ENCODE data around the gene PLS3. TPM values are rescaled to one million over a fixed set of nuclear protein-coding genes. Genes with fewer than 3 reads are reported as not detected.
"Not testable (repeated sequence)": the region's sequence is repeated elsewhere in the genome, so short reads cannot be mapped to it uniquely, and the experiment has no call there.

PLS3 gene
- total RNA-seq, 1 experiment from 2014 or later = 96.7 TPM

DNA sequence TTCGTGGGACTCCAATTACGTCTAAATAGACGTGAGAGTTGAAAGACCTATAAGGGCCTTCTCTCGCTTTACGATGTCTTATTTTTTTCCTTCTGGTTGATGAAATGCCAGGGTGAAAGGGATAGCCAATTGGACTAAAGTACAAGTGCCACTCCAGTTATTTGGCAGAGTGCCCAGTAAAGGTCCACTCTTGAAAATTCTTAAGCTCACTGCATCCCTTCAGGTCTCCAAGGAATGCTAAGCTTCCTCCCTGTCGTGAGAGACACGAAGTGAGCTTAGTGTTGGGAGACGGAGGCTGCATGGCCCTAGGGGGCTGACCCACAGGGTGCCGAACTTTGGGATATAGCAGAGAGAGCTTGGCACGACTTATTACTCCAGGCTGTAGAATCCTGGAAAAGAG lies 19.9 kb upstream of the PLS3 start:
- H3K36me3 Mint-ChIP-seq; DNase-seq (ENCODE audit: low spot score); H3K9me3 Mint-ChIP-seq; H3K27ac Mint-ChIP-seq; H3K27me3 Mint-ChIP-seq (ENCODE audit: low read depth); CTCF ChIA-PET; H3K4me3 Mint-ChIP-seq; ATAC-seq; POLR2A ChIA-PET: not testable (repeated sequence)
- peaks cover 13% of the 10 kb centered on the region for H3K4me1 Mint-ChIP-seq

DNA sequence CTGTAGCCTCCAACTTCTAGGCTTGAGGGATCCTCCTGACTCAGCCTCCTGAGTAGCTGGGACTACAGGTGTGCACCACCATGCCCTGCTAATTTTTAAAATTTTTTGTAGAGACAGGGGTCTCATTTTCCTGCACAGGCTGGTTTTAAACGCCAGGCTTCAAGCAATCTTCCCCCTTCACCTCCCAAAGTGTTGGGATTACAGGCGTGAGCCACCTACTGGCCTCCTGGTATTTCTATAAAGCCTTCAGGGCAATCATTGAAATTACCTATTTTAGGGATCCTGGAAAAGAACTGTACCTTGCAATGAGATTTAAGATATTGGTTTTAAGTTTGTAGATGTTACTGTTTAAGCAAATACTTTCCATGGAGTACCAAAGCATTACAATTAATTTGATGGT lies 13.5 kb upstream of the PLS3 start:
- TF ChIP-seq, protein P1, sequence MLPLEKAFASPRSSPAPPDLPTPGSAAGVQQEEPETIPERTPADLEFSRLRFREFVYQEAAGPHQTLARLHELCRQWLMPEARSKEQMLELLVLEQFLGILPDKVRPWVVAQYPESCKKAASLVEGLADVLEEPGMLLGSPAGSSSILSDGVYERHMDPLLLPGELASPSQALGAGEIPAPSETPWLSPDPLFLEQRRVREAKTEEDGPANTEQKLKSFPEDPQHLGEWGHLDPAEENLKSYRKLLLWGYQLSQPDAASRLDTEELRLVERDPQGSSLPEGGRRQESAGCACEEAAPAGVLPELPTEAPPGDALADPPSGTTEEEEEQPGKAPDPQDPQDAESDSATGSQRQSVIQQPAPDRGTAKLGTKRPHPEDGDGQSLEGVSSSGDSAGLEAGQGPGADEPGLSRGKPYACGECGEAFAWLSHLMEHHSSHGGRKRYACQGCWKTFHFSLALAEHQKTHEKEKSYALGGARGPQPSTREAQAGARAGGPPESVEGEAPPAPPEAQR (CRISPR knock-in tag; IDR thresholded peaks at IDR 0.05) = no peak
- TF ChIP-seq, protein P2, sequence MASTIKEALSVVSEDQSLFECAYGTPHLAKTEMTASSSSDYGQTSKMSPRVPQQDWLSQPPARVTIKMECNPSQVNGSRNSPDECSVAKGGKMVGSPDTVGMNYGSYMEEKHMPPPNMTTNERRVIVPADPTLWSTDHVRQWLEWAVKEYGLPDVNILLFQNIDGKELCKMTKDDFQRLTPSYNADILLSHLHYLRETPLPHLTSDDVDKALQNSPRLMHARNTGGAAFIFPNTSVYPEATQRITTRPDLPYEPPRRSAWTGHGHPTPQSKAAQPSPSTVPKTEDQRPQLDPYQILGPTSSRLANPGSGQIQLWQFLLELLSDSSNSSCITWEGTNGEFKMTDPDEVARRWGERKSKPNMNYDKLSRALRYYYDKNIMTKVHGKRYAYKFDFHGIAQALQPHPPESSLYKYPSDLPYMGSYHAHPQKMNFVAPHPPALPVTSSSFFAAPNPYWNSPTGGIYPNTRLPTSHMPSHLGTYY (CRISPR knock-in tag; IDR thresholded peaks at IDR 0.05) = no peak
- DNase-seq (ENCODE audit: low spot score) (no peak), ATAC-seq (peak; percentile 44; the same call in 1 of the 2 replicates)
- no peaks in the 10 kb centered on the region for H3K9me3 Mint-ChIP-seq
- no peaks in the 10 kb centered on the region for H3K27me3 Mint-ChIP-seq (ENCODE audit: low read depth)
- no peaks in the 10 kb centered on the region for H3K36me3 Mint-ChIP-seq
- ChIA-PET POLR2A (no interaction called here), CTCF (no interaction called here)
- no peak overlapping the region for H3K4me3 Mint-ChIP-seq
- H3K27ac Mint-ChIP-seq = no peak overlapping the region
- peaks cover 25% of the 10 kb centered on the region for H3K4me1 Mint-ChIP-seq

DNA sequence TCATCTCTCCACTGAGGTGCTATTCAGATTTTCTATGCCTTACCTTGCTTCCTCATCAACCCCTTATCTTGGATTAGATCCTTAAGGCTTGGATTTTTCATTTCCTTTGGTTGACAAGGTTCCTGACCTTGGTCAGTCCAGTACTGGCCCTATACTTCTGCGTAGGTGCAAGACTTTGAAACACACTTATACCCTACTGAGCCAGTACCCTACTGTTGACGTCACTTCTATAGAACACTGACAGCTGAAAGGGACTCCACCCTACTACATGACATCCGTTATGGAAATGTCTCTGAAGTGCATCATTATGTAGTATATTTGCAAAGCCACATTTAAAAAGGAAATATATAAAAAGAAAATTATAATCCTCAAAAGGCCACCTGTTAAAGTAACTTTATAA lies 12.0 kb upstream of the PLS3 start:
- ChIA-PET POLR2A (no interaction called here), CTCF (no interaction called here)
- DNase-seq (ENCODE audit: low spot score) (no peak), ATAC-seq (no peak)
- H3K36me3 Mint-ChIP-seq = no peaks in the 10 kb centered on the region
- H3K27ac Mint-ChIP-seq = no peak overlapping the region
- TF ChIP-seq, protein P3, sequence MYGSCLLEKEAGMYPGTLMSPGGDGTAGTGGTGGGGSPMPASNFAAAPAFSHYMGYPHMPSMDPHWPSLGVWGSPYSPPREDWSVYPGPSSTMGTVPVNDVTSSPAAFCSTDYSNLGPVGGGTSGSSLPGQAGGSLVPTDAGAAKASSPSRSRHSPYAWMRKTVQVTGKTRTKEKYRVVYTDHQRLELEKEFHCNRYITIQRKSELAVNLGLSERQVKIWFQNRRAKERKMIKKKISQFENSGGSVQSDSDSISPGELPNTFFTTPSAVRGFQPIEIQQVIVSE (CRISPR knock-in tag; IDR thresholded peaks at IDR 0.05; ENCODE audit: borderline replicate concordance) = no peak
- TF ChIP-seq, protein P4, sequence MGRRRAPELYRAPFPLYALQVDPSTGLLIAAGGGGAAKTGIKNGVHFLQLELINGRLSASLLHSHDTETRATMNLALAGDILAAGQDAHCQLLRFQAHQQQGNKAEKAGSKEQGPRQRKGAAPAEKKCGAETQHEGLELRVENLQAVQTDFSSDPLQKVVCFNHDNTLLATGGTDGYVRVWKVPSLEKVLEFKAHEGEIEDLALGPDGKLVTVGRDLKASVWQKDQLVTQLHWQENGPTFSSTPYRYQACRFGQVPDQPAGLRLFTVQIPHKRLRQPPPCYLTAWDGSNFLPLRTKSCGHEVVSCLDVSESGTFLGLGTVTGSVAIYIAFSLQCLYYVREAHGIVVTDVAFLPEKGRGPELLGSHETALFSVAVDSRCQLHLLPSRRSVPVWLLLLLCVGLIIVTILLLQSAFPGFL (CRISPR knock-in tag; IDR thresholded peaks at IDR 0.05; ENCODE audit: borderline replicate concordance) = no peak
- no peak for TF ChIP-seq ZNF232 (CRISPR knock-in tag; IDR thresholded peaks at IDR 0.05)
- TF ChIP-seq TP53 (CRISPR knock-in tag; IDR thresholded peaks at IDR 0.05) = no peak
- TF ChIP-seq RORB (CRISPR knock-in tag; IDR thresholded peaks at IDR 0.05) = no peak
- TF ChIP-seq SP1 (CRISPR knock-in tag; conservative IDR thresholded peaks at IDR 0.05) = no peak
- no peak for TF ChIP-seq ZBTB21 (CRISPR knock-in tag; IDR thresholded peaks at IDR 0.05; ENCODE audit: borderline replicate concordance)
- TF ChIP-seq PRRX2 (CRISPR knock-in tag; IDR thresholded peaks at IDR 0.05) = no peak
- TF ChIP-seq GRHL2 (CRISPR knock-in tag; IDR thresholded peaks at IDR 0.05; ENCODE audit: insufficient replicate concordance, severe bottlenecking) = no peak
- TF ChIP-seq RELA (CRISPR knock-in tag; IDR thresholded peaks at IDR 0.05; ENCODE audit: borderline replicate concordance) = no peak
- TF ChIP-seq ESRRA (CRISPR knock-in tag; IDR thresholded peaks at IDR 0.05; ENCODE audit: borderline replicate concordance) = no peak
- TF ChIP-seq FOXJ3 (CRISPR knock-in tag; IDR thresholded peaks at IDR 0.05; ENCODE audit: borderline replicate concordance) = no peak
- no peaks in the 10 kb centered on the region for H3K27me3 Mint-ChIP-seq (ENCODE audit: low read depth)
- H3K4me3 Mint-ChIP-seq = no peak overlapping the region
- H3K4me1 Mint-ChIP-seq = peaks cover 21% of the 10 kb centered on the region
- H3K9me3 Mint-ChIP-seq = no peaks in the 10 kb centered on the region

DNA sequence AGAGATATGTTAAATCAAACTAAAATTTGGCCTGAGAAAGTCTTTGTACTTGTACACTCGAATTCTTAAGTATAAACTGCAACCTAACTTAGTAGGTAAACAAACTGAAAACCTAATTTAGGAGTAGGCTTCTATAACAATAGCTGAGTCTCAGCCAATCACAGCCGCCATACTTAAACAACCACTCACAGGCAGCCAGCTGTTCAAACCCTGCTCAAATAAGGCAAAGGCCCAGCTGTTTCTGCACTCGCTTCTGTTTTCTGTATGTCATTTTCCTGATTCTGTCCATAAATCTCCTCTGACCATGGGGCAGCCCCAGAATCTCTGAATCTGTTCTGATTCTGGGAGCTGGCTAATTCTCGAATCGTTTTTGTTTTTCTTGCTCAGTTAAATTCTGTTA lies 7.8 kb upstream of the PLS3 start:
- H3K36me3 Mint-ChIP-seq = no peaks in the 10 kb centered on the region
- ChIA-PET POLR2A (no interaction called here), CTCF (no interaction called here)
- 0 out of 2 replicates have a peak, but pooled peaks have one; percentile 38 for ATAC-seq
- TF ChIP-seq, protein P5, sequence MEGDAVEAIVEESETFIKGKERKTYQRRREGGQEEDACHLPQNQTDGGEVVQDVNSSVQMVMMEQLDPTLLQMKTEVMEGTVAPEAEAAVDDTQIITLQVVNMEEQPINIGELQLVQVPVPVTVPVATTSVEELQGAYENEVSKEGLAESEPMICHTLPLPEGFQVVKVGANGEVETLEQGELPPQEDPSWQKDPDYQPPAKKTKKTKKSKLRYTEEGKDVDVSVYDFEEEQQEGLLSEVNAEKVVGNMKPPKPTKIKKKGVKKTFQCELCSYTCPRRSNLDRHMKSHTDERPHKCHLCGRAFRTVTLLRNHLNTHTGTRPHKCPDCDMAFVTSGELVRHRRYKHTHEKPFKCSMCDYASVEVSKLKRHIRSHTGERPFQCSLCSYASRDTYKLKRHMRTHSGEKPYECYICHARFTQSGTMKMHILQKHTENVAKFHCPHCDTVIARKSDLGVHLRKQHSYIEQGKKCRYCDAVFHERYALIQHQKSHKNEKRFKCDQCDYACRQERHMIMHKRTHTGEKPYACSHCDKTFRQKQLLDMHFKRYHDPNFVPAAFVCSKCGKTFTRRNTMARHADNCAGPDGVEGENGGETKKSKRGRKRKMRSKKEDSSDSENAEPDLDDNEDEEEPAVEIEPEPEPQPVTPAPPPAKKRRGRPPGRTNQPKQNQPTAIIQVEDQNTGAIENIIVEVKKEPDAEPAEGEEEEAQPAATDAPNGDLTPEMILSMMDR (IDR thresholded peaks at IDR 0.05) = no peak
- TF ChIP-seq, protein P6, sequence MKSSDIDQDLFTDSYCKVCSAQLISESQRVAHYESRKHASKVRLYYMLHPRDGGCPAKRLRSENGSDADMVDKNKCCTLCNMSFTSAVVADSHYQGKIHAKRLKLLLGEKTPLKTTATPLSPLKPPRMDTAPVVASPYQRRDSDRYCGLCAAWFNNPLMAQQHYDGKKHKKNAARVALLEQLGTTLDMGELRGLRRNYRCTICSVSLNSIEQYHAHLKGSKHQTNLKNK (CRISPR knock-in tag; IDR thresholded peaks at IDR 0.05) = no peak
- TF ChIP-seq, protein P7, sequence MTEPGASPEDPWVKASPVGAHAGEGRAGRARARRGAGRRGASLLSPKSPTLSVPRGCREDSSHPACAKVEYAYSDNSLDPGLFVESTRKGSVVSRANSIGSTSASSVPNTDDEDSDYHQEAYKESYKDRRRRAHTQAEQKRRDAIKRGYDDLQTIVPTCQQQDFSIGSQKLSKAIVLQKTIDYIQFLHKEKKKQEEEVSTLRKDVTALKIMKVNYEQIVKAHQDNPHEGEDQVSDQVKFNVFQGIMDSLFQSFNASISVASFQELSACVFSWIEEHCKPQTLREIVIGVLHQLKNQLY (CRISPR knock-in tag; IDR thresholded peaks at IDR 0.05) = no peak
- TF ChIP-seq, protein P8, sequence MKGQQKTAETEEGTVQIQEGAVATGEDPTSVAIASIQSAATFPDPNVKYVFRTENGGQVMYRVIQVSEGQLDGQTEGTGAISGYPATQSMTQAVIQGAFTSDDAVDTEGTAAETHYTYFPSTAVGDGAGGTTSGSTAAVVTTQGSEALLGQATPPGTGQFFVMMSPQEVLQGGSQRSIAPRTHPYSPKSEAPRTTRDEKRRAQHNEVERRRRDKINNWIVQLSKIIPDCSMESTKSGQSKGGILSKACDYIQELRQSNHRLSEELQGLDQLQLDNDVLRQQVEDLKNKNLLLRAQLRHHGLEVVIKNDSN (CRISPR knock-in tag; IDR thresholded peaks at IDR 0.05) = no peak
- no peak for TF ChIP-seq ZNF671 (CRISPR knock-in tag; IDR thresholded peaks at IDR 0.05)
- TF ChIP-seq, protein P9, sequence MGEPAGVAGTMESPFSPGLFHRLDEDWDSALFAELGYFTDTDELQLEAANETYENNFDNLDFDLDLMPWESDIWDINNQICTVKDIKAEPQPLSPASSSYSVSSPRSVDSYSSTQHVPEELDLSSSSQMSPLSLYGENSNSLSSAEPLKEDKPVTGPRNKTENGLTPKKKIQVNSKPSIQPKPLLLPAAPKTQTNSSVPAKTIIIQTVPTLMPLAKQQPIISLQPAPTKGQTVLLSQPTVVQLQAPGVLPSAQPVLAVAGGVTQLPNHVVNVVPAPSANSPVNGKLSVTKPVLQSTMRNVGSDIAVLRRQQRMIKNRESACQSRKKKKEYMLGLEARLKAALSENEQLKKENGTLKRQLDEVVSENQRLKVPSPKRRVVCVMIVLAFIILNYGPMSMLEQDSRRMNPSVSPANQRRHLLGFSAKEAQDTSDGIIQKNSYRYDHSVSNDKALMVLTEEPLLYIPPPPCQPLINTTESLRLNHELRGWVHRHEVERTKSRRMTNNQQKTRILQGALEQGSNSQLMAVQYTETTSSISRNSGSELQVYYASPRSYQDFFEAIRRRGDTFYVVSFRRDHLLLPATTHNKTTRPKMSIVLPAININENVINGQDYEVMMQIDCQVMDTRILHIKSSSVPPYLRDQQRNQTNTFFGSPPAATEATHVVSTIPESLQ (CRISPR knock-in tag; IDR thresholded peaks at IDR 0.05) = no peak
- no peak overlapping the region for H3K27ac Mint-ChIP-seq
- no peaks in the 10 kb centered on the region for H3K9me3 Mint-ChIP-seq
- no peak overlapping the region for H3K4me3 Mint-ChIP-seq
- H3K4me1 Mint-ChIP-seq = peaks cover 8% of the 10 kb centered on the region
- no peak for DNase-seq (ENCODE audit: low spot score)
- H3K27me3 Mint-ChIP-seq (ENCODE audit: low read depth) = no peaks in the 10 kb centered on the region

Data from WTC11 (cell line).